ENCODE measurements around the gene PSME2.

The PSME2 gene

DNA sequence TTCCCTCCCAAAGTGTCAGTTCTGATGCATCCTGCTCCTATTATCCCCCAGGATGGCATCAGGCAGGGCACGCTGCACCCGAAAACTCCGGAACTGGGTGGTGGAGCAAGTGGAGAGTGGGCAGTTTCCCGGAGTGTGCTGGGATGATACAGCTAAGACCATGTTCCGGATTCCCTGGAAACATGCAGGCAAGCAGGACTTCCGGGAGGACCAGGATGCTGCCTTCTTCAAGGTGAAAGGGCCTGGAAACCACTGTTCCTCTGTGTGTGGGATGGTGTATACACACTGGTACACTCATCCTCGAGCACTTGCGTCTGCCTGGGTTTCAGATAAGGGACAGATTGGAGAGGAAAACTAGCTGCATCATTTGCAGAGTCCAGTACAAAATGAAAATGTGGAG, 15.7 kb upstream of the PSME2 start:
- 0 out of 2 replicates have a peak overlapping the region, but pooled peaks have one; percentile 58 for H3K4me3 ChIP-seq (ENCODE audit: low read length)
- H3K9me3 ChIP-seq (ENCODE audit: insufficient read depth, low read depth, low read length): no peaks in the 10 kb centered on the region
- H3K9ac ChIP-seq (ENCODE audit: low read depth, low read length): no peak overlapping the region
- 95% methylated on average over 8 of the region's 8 CpGs for WGBS
- peaks cover 66% of the 10 kb centered on the region for H3K36me3 ChIP-seq (ENCODE audit: insufficient read depth, low read length)
- peaks cover 3% of the 10 kb centered on the region; the same call in 1 of the 2 replicates for H3K4me1 ChIP-seq (ENCODE audit: insufficient read depth, low read length)
- H3K27ac ChIP-seq (ENCODE audit: low read depth, low read length): no peak overlapping the region
- no peaks in the 10 kb centered on the region for H3K27me3 ChIP-seq (ENCODE audit: insufficient read depth, low read length)

DNA sequence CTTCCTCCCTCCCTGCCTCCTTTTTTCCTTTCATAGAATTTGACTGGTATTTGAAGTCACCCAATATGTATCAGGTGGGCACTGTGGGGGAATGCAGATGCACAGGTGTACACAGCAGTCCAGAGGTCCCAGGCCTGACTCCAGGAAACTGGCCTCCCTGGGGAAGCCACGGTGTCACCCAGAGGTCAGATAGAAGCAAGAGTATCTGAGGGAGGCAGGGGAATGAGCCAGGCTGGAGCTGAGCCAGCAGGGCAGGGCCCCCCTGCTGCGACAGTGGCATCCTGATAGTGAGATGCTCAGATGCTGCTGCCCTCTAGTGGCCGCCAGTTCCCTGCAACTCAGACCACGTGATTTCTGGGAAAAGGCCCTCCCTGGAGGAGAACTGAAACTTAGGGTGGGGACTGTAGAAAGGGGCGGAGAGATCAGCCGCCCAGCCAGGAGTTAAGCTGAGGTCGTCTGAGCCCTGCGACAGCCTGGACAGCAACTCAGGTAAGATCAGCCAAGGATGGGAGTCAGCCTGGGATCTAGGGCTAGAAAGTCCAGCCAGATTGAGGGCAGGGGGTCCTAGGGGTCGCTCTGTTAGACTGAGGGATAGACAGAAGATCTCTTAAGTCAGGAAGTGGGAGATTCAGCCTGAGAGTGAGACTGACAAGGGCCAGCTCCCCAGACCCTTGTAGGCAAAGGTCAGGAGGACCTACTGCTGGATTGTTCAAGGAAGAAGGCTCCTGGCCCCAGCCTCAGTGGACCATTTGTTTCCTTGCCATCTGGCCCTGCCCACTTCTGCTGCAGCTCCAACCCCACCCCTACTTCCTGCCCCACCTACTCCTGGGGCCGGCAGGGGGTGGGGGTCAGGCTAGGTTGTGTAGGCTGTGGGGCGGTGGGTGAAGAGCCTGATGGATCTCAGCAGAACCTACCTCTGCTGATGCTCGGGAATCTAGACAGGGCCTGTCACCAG, 14.7 kb upstream of the PSME2 start, which contains the start of gene IRF9:
Gene IRF9 (plus strand): TSS at position 416 of the 955 bp plus-strand sequence. CDS start 880 bp downstream, outside the sequence.
- 21% methylated on average over 12 of the region's 12 CpGs for WGBS
- peak within 1 kb of the TSS; percentile 58 for H3K4me3 ChIP-seq (ENCODE audit: low read length)
- H3K9ac ChIP-seq (ENCODE audit: low read depth, low read length): peak within 1 kb of the TSS; percentile 62; the same call in 1 of the 2 replicates
- peaks cover 3% of the 10 kb centered on the region; the same call in 1 of the 2 replicates for H3K4me1 ChIP-seq (ENCODE audit: insufficient read depth, low read length)
- peaks cover 70% of the 10 kb centered on the region for H3K36me3 ChIP-seq (ENCODE audit: insufficient read depth, low read length)
- H3K9me3 ChIP-seq (ENCODE audit: insufficient read depth, low read depth, low read length): no peaks in the 10 kb centered on the region
- H3K27ac ChIP-seq (ENCODE audit: low read depth, low read length): peak within 1 kb of the TSS; percentile 19; the same call in 1 of the 2 replicates
- H3K27me3 ChIP-seq (ENCODE audit: insufficient read depth, low read length): no peaks in the 10 kb centered on the region

DNA sequence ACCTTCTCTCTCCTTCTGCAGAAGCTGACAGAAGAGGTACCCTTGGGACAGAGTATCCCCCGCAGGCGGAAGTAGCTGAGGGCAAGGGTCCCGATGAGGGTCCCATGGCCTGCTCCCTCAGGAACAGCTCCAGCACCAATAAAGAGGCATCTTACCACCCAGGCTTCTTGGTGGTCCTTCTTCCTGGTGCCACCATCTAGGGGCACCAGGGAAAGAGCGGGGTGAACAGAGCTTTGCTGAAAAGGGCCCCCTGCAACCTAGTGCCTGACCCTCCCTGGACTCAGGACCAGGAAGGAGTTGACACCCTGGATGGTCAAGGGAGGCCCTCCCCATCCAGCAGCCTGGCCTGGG, 14.1 kb upstream of the PSME2 start:
- no peak overlapping the region for H3K9ac ChIP-seq (ENCODE audit: low read depth, low read length)

DNA sequence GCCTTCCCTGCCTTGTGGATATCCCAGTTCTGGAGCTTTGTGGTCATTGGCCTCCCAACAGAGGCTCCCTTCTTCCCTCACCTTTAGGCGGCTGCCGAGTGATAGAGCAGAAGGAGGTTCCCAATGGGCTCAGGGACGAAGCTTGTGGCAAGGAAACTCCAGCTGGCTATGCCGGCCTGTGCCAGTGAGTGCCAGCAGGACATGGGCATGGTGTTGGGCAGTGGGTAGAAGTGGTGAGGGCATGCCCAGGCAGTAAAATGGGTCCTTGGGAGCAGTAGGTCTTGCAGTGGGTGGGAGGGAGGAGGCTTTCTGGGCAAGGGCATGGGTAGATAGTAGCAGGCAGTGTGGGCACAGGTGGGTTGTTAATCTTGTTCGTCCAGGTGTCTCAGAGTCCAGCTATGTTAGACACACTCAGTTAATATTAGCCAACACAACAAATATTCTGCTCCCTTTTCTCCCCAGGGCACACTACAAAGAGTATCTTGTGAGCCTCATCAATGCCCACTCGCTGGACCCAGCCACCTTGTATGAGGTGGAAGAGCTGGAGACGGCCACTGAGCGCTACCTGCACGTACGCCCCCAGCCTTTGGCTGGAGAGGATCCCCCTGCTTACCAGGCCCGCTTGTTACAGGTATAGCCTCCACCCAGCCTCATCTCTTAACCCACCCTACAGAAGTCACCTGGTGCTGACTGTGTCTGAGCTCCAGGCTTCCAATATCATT, 13.5 kb upstream of the PSME2 start:
- WGBS: 94% methylated on average over 11 of the region's 11 CpGs
- H3K27me3 ChIP-seq (ENCODE audit: insufficient read depth, low read length): no peaks in the 10 kb centered on the region
- H3K9ac ChIP-seq (ENCODE audit: low read depth, low read length): no peak overlapping the region
- peaks cover 3% of the 10 kb centered on the region; the same call in 1 of the 2 replicates for H3K4me1 ChIP-seq (ENCODE audit: insufficient read depth, low read length)
- no peaks in the 10 kb centered on the region for H3K9me3 ChIP-seq (ENCODE audit: insufficient read depth, low read depth, low read length)
- H3K36me3 ChIP-seq (ENCODE audit: insufficient read depth, low read length): peaks cover 70% of the 10 kb centered on the region
- H3K27ac ChIP-seq (ENCODE audit: low read depth, low read length): no peak overlapping the region
- no peak overlapping the region for H3K4me3 ChIP-seq (ENCODE audit: low read length)

More for the DNA sequence above, 14.1 kb upstream of the PSME2 start:
- WGBS: 93% methylated on average over 4 of the region's 4 CpGs
- no peaks in the 10 kb centered on the region for H3K9me3 ChIP-seq (ENCODE audit: insufficient read depth, low read depth, low read length)
- peaks cover 70% of the 10 kb centered on the region for H3K36me3 ChIP-seq (ENCODE audit: insufficient read depth, low read length)
- no peaks in the 10 kb centered on the region for H3K27me3 ChIP-seq (ENCODE audit: insufficient read depth, low read length)
- H3K4me3 ChIP-seq (ENCODE audit: low read length): no peak overlapping the region
- no peak overlapping the region; the same call in 1 of the 2 replicates for H3K27ac ChIP-seq (ENCODE audit: low read depth, low read length)
- peaks cover 3% of the 10 kb centered on the region; the same call in 1 of the 2 replicates for H3K4me1 ChIP-seq (ENCODE audit: insufficient read depth, low read length)

DNA sequence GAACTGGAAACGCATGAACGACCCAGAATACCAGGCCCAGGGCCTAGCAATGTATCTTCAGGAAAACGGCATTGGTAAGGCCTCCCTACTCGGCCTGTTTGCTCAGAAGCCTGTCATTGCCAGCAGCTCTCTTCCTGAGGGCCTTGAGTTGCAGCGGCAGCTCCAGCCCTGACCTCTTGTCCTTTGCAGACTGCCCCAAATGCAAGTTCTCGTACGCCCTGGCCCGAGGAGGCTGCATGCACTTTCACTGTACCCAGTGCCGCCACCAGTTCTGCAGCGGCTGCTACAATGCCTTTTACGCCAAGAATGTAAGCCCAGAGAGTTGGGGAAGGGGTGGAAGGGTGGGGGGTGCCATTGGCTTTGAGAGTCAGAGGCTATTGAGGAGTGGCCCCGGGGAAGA, 10.9 kb upstream of the PSME2 start:
- Histone ChIP-seq H3K27me3 (ENCODE audit: insufficient read depth, low read length) (no peaks in the 10 kb centered on the region), H3K9ac (ENCODE audit: low read depth, low read length) (no peak overlapping the region), H3K4me3 (ENCODE audit: low read length) (no peak overlapping the region), H3K36me3 (ENCODE audit: insufficient read depth, low read length) (peaks cover 67% of the 10 kb centered on the region), H3K4me1 (ENCODE audit: insufficient read depth, low read length) (peaks cover 3% of the 10 kb centered on the region; the same call in 1 of the 2 replicates), H3K9me3 (ENCODE audit: insufficient read depth, low read depth, low read length) (no peaks in the 10 kb centered on the region), H3K27ac (ENCODE audit: low read depth, low read length) (no peak overlapping the region)
- WGBS: 96% methylated on average over 12 of the region's 12 CpGs

DNA sequence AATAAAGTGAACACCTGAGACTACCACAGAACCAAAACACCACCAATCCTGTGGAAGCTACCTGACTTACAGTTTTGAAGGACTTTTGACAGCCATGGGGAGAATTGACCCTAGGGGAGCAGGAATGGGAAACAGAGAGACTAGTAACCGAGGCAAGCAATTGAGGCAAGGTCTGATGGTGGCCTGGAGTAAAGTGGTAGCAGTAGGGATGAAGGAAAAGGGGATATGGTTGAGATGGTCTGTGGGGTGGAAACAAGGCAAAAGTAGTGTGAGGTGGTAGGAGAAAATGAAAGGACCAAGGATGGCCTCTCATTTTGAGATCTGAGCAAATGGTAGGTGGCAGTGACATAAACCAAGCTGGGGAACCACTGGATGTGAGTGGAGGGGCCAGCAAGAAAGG, 10.4 kb upstream of the PSME2 start:
- no peaks in the 10 kb centered on the region for H3K27me3 ChIP-seq (ENCODE audit: insufficient read depth, low read length)
- no peak overlapping the region for H3K27ac ChIP-seq (ENCODE audit: low read depth, low read length)
- peaks cover 72% of the 10 kb centered on the region for H3K36me3 ChIP-seq (ENCODE audit: insufficient read depth, low read length)
- H3K9me3 ChIP-seq (ENCODE audit: insufficient read depth, low read depth, low read length): no peaks in the 10 kb centered on the region
- WGBS: 88% methylated on average over 1 of the region's 1 CpG
- no peak overlapping the region for H3K4me3 ChIP-seq (ENCODE audit: low read length)
- H3K9ac ChIP-seq (ENCODE audit: low read depth, low read length): no peak overlapping the region
- peaks cover 3% of the 10 kb centered on the region; the same call in 1 of the 2 replicates for H3K4me1 ChIP-seq (ENCODE audit: insufficient read depth, low read length)

DNA sequence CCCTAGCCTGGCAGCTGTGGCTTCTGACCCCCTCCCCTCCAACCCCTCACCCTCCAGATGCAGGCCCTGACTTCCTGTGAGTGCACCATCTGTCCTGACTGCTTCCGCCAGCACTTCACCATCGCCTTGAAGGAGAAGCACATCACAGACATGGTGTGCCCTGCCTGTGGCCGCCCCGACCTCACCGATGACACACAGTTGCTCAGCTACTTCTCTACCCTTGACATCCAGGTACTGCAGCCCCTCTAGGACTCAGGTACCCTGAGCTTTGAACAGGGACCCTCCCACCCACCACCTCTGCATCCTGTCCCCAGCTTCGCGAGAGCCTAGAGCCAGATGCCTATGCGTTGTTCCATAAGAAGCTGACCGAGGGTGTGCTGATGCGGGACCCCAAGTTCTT, 8.7 kb upstream of the PSME2 start:
- Histone ChIP-seq H3K36me3 (ENCODE audit: insufficient read depth, low read length) (peaks cover 82% of the 10 kb centered on the region), H3K9me3 (ENCODE audit: insufficient read depth, low read depth, low read length) (no peaks in the 10 kb centered on the region), H3K4me1 (ENCODE audit: insufficient read depth, low read length) (no peaks in the 10 kb centered on the region), H3K27ac (ENCODE audit: low read depth, low read length) (no peak overlapping the region), H3K9ac (ENCODE audit: low read depth, low read length) (no peak overlapping the region), H3K4me3 (ENCODE audit: low read length) (no peak overlapping the region), H3K27me3 (ENCODE audit: insufficient read depth, low read length) (no peaks in the 10 kb centered on the region)
- WGBS: 98% methylated on average over 10 of the region's 10 CpGs

DNA sequence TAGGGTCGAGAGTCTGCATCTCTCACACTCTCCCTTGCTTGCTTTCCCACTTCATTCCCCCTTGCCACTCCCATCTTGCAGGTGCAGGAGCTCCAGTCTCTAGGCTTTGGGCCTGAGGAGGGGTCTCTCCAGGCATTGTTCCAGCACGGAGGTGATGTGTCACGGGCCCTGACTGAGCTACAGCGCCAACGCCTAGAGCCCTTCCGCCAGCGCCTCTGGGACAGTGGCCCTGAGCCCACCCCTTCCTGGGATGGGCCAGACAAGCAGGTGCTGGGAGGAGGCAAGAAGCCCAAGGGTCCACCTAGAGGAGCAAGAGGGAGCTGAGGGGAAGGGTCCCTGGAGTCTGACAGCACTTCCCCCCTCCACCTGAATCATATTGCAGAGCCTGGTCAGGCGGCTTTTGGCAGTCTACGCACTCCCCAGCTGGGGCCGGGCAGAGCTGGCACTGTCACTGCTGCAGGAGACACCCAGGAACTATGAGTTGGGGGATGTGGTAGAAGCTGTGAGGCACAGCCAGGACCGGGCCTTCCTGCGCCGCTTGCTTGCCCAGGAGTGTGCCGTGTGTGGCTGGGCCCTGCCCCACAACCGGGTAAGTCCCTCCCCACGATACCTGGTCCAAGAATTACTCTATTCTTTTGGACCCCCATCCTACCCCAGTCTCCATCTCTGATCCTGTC, 5.1 kb upstream of the PSME2 start:
- Histone ChIP-seq H3K36me3 (ENCODE audit: insufficient read depth, low read length) (peaks cover 70% of the 10 kb centered on the region), H3K4me1 (ENCODE audit: insufficient read depth, low read length) (peaks cover 4% of the 10 kb centered on the region; the same call in 1 of the 2 replicates), H3K27ac (ENCODE audit: low read depth, low read length) (no peak overlapping the region), H3K9me3 (ENCODE audit: insufficient read depth, low read depth, low read length) (no peaks in the 10 kb centered on the region), H3K4me3 (ENCODE audit: low read length) (no peak overlapping the region), H3K27me3 (ENCODE audit: insufficient read depth, low read length) (no peaks in the 10 kb centered on the region), H3K9ac (ENCODE audit: low read depth, low read length) (no peak overlapping the region)
- 95% methylated on average over 16 of the region's 16 CpGs for WGBS

DNA sequence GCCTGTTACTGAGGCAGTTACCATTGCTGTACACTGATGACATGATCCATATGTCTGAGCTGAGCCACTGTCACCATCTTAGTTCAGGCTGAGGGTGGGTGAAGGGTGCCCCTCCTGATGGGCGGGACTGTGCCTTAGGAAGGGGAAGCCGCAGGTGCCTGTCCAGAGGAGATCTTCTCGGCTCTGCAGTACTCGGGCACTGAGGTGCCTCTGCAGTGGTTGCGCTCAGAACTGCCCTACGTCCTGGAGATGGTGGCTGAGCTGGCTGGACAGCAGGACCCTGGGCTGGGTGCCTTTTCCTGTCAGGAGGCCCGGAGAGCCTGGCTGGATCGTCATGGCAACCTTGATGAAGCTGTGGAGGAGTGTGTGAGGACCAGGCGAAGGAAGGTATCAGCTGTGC, 4.6 kb upstream of the PSME2 start:
- no peak overlapping the region for H3K27ac ChIP-seq (ENCODE audit: low read depth, low read length)
- peaks cover 65% of the 10 kb centered on the region for H3K36me3 ChIP-seq (ENCODE audit: insufficient read depth, low read length)
- no peak overlapping the region for H3K4me3 ChIP-seq (ENCODE audit: low read length)
- no peaks in the 10 kb centered on the region for H3K27me3 ChIP-seq (ENCODE audit: insufficient read depth, low read length)
- WGBS: 94% methylated on average over 8 of the region's 9 CpGs
- H3K4me1 ChIP-seq (ENCODE audit: insufficient read depth, low read length): peaks cover 4% of the 10 kb centered on the region; the same call in 1 of the 2 replicates
- no peaks in the 10 kb centered on the region for H3K9me3 ChIP-seq (ENCODE audit: insufficient read depth, low read depth, low read length)
- no peak overlapping the region for H3K9ac ChIP-seq (ENCODE audit: low read depth, low read length)

DNA sequence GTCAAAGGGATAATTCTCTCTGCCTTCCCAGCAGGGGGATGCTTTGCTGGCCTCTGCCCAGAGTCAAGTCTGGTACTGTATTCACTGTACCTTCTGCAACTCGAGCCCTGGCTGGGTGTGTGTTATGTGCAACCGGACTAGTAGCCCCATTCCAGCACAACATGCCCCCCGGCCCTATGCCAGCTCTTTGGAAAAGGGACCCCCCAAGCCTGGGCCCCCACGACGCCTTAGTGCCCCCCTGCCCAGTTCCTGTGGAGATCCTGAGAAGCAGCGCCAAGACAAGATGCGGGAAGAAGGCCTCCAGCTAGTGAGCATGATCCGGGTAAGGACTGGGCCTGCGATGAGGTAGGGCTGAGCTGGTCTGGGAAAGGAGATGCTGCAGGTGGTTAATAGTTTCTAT, 4.2 kb upstream of the PSME2 start:
- no peak overlapping the region for H3K4me3 ChIP-seq (ENCODE audit: low read length)
- H3K9ac ChIP-seq (ENCODE audit: low read depth, low read length): no peak overlapping the region
- H3K36me3 ChIP-seq (ENCODE audit: insufficient read depth, low read length): peaks cover 61% of the 10 kb centered on the region
- WGBS: 96% methylated on average over 9 of the region's 9 CpGs
- no peaks in the 10 kb centered on the region for H3K9me3 ChIP-seq (ENCODE audit: insufficient read depth, low read depth, low read length)
- peaks cover 8% of the 10 kb centered on the region; the same call in 1 of the 2 replicates for H3K4me1 ChIP-seq (ENCODE audit: insufficient read depth, low read length)
- H3K27ac ChIP-seq (ENCODE audit: low read depth, low read length): no peak overlapping the region
- no peaks in the 10 kb centered on the region for H3K27me3 ChIP-seq (ENCODE audit: insufficient read depth, low read length)
